ENCODE data around the gene FAM89B.

The FAM89B gene

GRCh38 chr11:65574811-65575567 lies 2.7 kb downstream of the FAM89B start:
- peaks cover 30% of the 10 kb centered on the region for H3K36me3 ChIP-seq (ENCODE audit: insufficient read depth, low read length)
- peak overlapping the region; percentile 13 to 84; a peak in 3 of 4 replicates for H3K4me3 ChIP-seq (ENCODE audit: low read depth in 1 of 2, low read length in 2 of 2)
- ATAC-seq (ENCODE audit: insufficient read depth, low read depth): no peak
- H3K4me2 ChIP-seq (ENCODE audit: insufficient read depth, low read length): peak overlapping the region; percentile 98
- H3K27me3 ChIP-seq (ENCODE audit: insufficient read depth, low read length, poor library complexity): no peaks in the 10 kb centered on the region
- H3K9me3 ChIP-seq (ENCODE audit: insufficient read depth, low read length, severe bottlenecking): no peaks in the 10 kb centered on the region
- DNase-seq: no peak
- H2AFZ ChIP-seq (ENCODE audit: low read depth, low read length): no peak overlapping the region
- H3K9ac ChIP-seq (ENCODE audit: low read depth, low read length): peak overlapping the region; percentile 92
- H3K4me1 ChIP-seq (ENCODE audit: insufficient read depth, low read length): peaks cover 67% of the 10 kb centered on the region
- TF ChIP-seq CTCF (IDR thresholded peaks at IDR 0.05; ENCODE audit: borderline replicate concordance, extremely low read depth, low read length, poor library complexity, severe bottlenecking): no peak
- no peak for TF ChIP-seq EZH2 (IDR thresholded peaks at IDR 0.05; ENCODE audit: borderline replicate concordance, low read depth, low read length, severe bottlenecking)
- H4K20me1 ChIP-seq (ENCODE audit: insufficient read depth, low read length): peaks cover 44% of the 10 kb centered on the region
- H3K79me2 ChIP-seq (ENCODE audit: insufficient read depth, low read length): peaks cover 53% of the 10 kb centered on the region
- H3K27ac ChIP-seq (ENCODE audit: low read length): peak overlapping the region; percentile 87

GRCh38 chr11:65575568-65576231 lies 3.4 kb downstream of the FAM89B start, which contains the start of gene EHBP1L1:
Gene EHBP1L1, plus strand, starts transcription at chr11:65576053. Its CDS starts 250 bp downstream, at chr11:65576303.
- Histone ChIP-seq H3K27ac (ENCODE audit: low read length) (peak within 1 kb of the TSS; percentile 87), H3K4me1 (ENCODE audit: insufficient read depth, low read length) (peaks cover 66% of the 10 kb centered on the region), H3K27me3 (ENCODE audit: insufficient read depth, low read length, poor library complexity) (no peaks in the 10 kb centered on the region), H3K36me3 (ENCODE audit: insufficient read depth, low read length) (peaks cover 37% of the 10 kb centered on the region), H2AFZ (ENCODE audit: low read depth, low read length) (peak within 1 kb of the TSS; percentile 62), H3K79me2 (ENCODE audit: insufficient read depth, low read length) (peaks cover 47% of the 10 kb centered on the region), H3K9ac (ENCODE audit: low read depth, low read length) (peak within 1 kb of the TSS; percentile 92), H4K20me1 (ENCODE audit: insufficient read depth, low read length) (peaks cover 41% of the 10 kb centered on the region), H3K9me3 (ENCODE audit: insufficient read depth, low read length, severe bottlenecking) (no peaks in the 10 kb centered on the region), H3K4me3 (ENCODE audit: low read depth in 1 of 2, low read length in 2 of 2) (peak within 1 kb of the TSS; percentile 57 to 84), H3K4me2 (ENCODE audit: insufficient read depth, low read length) (peak within 1 kb of the TSS; percentile 99)
- TF ChIP-seq EZH2 (IDR thresholded peaks at IDR 0.05; ENCODE audit: borderline replicate concordance, low read depth, low read length, severe bottlenecking) (no peak), CTCF (IDR thresholded peaks at IDR 0.05; ENCODE audit: borderline replicate concordance, extremely low read depth, low read length, poor library complexity, severe bottlenecking) (no peak)
- DNase-seq (peak; percentile 84), ATAC-seq (ENCODE audit: insufficient read depth, low read depth) (peak; percentile 44)

- Histone ChIP-seq H3K9me3 (ENCODE audit: insufficient read depth, low read length, severe bottlenecking) (no peaks in the 10 kb centered on the region), H3K36me3 (ENCODE audit: insufficient read depth, low read length) (peaks cover 42% of the 10 kb centered on the region), H3K4me2 (ENCODE audit: insufficient read depth, low read length) (peak overlapping the region; percentile 99), H3K27me3 (ENCODE audit: insufficient read depth, low read length, poor library complexity) (no peaks in the 10 kb centered on the region), H3K27ac (ENCODE audit: low read length) (peak overlapping the region; percentile 75), H4K20me1 (ENCODE audit: insufficient read depth, low read length) (peaks cover 35% of the 10 kb centered on the region), H2AFZ (ENCODE audit: low read depth, low read length) (peak overlapping the region; percentile 62), H3K9ac (ENCODE audit: low read depth, low read length) (peak overlapping the region; percentile 92), H3K4me3 (ENCODE audit: low read depth in 1 of 2, low read length in 2 of 2) (peak overlapping the region; percentile 57 to 77), H3K79me2 (ENCODE audit: insufficient read depth, low read length) (peaks cover 40% of the 10 kb centered on the region), H3K4me1 (ENCODE audit: insufficient read depth, low read length) (peaks cover 60% of the 10 kb centered on the region)
- DNase-seq: peak; percentile 40
- no peak for ATAC-seq (ENCODE audit: insufficient read depth, low read depth)
- no peak for TF ChIP-seq EZH2 (IDR thresholded peaks at IDR 0.05; ENCODE audit: borderline replicate concordance, low read depth, low read length, severe bottlenecking)
- TF ChIP-seq CTCF (IDR thresholded peaks at IDR 0.05; ENCODE audit: borderline replicate concordance, extremely low read depth, low read length, poor library complexity, severe bottlenecking): no peak
Measured at GRCh38 chr11:65576232-65576866, 4.0 kb downstream of the FAM89B start.

All from DND-41 (cell line).